SK-N-MC (cell line): ENCODE results near the gene IPO11.

ENCODE experiments used
- DNase-seq: peaks from one replicate; pipeline ENCODE4 v3.0.0-alpha.2; 2011; ENCODE audit warnings: low read depth, low spot score
- H3K27ac ChIP-seq: fragments of 200-600 bp; sonication (generic); 2 replicates; pipeline ENCODE4 v1.5.1; 2016; ENCODE audit warnings: mixed run types
- H3K36me3 ChIP-seq: fragments of 200-600 bp; sonication (generic); 2 replicates; pipeline ENCODE4 v1.6.1; 2017; ENCODE audit warnings: antibody characterized with exemption, low read length, mixed read lengths; ENCODE audit not compliant: insufficient read depth
- H3K4me3 ChIP-seq: fragments of 200-600 bp; sonication (generic); 2 replicates; pipeline ENCODE4 v1.5.1; 2016
- H3K9ac ChIP-seq: fragments of 200-600 bp; sonication (generic); 2 replicates; pipeline ENCODE4 v1.8.0; 2017; ENCODE audit warnings: mixed run types, mixed read lengths; ENCODE audit not compliant: insufficient read length
- H3K9me3 ChIP-seq: fragments of 200-600 bp; sonication (generic); 2 replicates; pipeline ENCODE4 v1.6.1; 2017; ENCODE audit warnings: low read depth, mild to moderate bottlenecking, antibody characterized with exemption, low read length, moderate library complexity, mixed read lengths
- EZH2 ChIP-seq: fragments of 200-600 bp; sonication (generic); IDR thresholded peaks from one replicate; pipeline ENCODE4 v1.6.1; 2017; ENCODE audit warnings: antibody characterized with exemption
- FOXP2 ChIP-seq: optimal IDR thresholded peaks from 2 replicates; pipeline ENCODE3; 2011; ENCODE audit warnings: mild to moderate bottlenecking, moderate library complexity; ENCODE audit not compliant: insufficient read depth; ENCODE audit errors: extremely low read length, control extremely low read depth
- POLR2AphosphoS5 ChIP-seq: IDR thresholded peaks from 2 replicates; pipeline ENCODE4 v1.6.1; 2012; ENCODE audit warnings: mild to moderate bottlenecking, low read depth, low read length, borderline replicate concordance

IPO11 gene

DNA sequence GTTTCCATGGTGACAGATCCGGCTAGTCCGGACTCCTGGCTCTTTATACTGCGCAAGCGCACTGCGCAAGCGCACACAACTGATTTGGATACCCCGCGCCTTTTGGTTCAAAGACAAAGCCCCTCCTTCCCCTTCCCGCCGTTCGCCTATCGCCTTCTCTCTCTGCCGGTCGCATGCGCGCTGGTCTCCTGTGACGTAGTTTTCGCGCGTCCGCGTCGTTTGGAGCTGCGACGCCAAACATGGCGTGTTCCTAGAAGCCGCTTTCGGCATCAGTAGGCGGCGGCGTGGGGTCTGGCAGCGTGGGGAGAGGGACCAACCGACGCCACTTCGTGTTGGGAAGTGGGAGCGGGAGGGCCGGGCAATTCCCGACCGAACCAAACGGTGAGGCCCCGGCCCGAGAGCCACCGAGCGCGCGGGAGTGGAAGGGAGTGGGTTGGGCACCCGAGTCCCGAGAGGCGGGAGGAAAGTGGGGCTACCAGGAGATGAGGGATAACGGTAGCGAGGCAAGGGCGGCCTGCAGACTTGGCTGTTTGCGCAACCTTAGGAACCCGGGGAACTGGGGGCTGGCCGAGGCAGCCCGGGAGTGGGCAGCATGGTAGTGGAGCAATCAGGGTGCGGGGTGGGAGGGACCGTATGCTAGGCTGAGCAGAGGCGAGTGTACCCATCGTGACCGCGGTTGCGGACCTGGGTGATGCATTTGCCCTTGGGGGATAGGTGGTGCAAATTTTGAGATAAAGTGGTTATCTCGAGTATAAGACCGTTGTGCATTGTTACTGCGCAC is at the start of gene IPO11:
IPO11 (plus strand) TSS at position 215 of the 781 bp plus-strand sequence. CDS start 24,517 bp downstream, outside the sequence.
- no peaks in the 10 kb centered on the region for H3K9me3 ChIP-seq
- peak within 1 kb of the TSS; percentile 88 for H3K27ac ChIP-seq

GRCh38 chr5:62369039-62369438 is 43.5 kb upstream of the IPO11 start:
- no peak overlapping the region for H3K27ac ChIP-seq
- TF ChIP-seq FOXP2 (no peak), POLR2AphosphoS5 (no peak), EZH2 (no peak)
- 0 out of 2 replicates have a peak, but pooled peaks cover 7% of the 10 kb centered on the region for H3K9me3 ChIP-seq
- H3K36me3 ChIP-seq, result peaks cover 58% of the 10 kb centered on the region
- H3K9ac ChIP-seq, result no peak overlapping the region
- DNase-seq, result no peak
- H3K4me3 ChIP-seq, result no peak overlapping the region

More for the DNA sequence above, at the start of gene IPO11:
- DNase-seq, result peak; percentile 98
- peak; percentile 90 for TF ChIP-seq POLR2AphosphoS5
- no peak for TF ChIP-seq FOXP2
- H3K36me3 ChIP-seq, result no peaks in the 10 kb centered on the region
- peak within 1 kb of the TSS; percentile 90 for H3K9ac ChIP-seq
- peak within 1 kb of the TSS; percentile 94 for H3K4me3 ChIP-seq

DNA sequence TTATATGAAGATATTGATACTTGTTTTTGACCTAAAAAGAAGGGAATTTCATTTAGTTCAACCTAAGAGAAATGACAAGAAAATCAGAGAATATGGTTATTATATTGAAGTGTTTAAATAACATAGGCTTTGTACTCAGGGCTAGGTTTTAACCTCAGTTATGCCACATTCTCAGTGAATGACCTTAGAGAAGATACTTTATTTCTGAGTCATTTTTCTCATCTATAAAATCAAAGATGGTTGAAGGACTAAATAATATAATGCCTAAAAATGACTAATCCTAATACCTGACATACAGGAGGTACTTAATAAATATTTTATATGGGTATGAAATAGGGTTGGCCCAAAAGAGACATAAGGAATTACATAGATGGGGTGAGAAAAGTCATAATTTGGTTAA is 41.2 kb upstream of the IPO11 start:
- Histone ChIP-seq H3K36me3 (peaks cover 51% of the 10 kb centered on the region), H3K27ac (no peak overlapping the region), H3K9ac (no peak overlapping the region), H3K9me3 (no peaks in the 10 kb centered on the region), H3K4me3 (no peak overlapping the region)
- TF ChIP-seq FOXP2 (no peak), EZH2 (no peak), POLR2AphosphoS5 (no peak)
- no peak for DNase-seq

DNA sequence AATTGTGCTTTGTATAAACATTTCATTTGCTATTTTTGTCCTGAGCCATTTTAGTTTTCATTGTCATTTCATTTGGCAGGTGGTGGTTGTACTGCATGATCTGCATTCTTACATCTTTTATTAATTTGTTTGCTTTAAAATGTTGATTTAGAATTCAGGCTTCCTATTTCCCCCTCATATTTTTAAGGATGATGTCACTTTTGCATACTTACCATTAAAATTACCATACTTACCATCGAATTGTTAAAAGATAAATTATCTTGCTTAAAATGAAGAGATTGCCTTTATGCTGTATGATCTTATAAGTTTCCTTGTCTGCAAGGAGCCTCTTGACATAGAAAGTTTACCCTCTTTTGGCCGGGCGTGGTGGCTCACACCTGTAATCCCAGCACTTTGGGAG is 40.0 kb upstream of the IPO11 start:
- no peak for DNase-seq
- Histone ChIP-seq H3K4me3 (no peak overlapping the region), H3K36me3 (peaks cover 58% of the 10 kb centered on the region), H3K9me3 (no peaks in the 10 kb centered on the region), H3K9ac (no peak overlapping the region), H3K27ac (no peak overlapping the region)
- TF ChIP-seq FOXP2, result no peak

DNA sequence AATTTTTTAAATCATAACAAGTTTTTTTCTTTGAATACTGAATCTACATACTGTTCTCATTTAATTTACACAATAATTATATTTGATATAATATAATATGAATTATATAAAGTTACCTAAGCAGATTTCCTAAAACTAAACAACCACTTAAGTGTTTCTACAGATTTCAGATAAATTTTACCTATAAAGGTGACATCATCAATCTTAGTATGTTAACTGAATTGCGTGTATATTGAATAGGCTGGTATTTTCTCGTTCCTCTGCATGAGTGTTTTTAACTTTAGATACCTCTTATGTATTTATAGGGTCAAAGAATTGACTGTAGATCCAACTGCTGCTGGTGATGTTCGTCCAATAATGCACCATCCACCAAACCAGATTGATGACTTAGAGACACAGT is 39.2 kb upstream of the IPO11 start:
- TF ChIP-seq EZH2, result no peak
- no peak overlapping the region for H3K4me3 ChIP-seq
- H3K9me3 ChIP-seq, result no peaks in the 10 kb centered on the region
- no peak overlapping the region for H3K9ac ChIP-seq
- H3K27ac ChIP-seq, result no peak overlapping the region
- no peak for DNase-seq
- peaks cover 60% of the 10 kb centered on the region for H3K36me3 ChIP-seq

DNA sequence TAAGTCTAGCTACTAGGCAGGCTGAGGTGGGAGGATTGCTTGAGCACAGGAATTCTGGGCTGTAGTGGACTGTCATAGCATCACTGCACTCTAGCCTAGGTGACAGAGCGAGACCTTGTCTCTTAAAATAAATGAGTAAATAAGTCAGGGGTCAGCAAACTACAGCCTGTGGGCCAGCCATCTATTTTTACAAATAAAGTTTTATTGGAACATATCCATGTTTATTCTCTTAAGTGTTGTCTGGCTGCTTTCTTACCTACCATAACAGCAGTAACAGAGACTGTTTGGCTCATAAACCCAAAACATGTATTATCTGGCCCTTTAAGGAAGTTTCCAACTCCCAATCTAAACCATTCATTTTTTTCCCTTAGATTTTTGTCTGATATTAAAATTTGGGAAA is 38.5 kb upstream of the IPO11 start:
- TF ChIP-seq POLR2AphosphoS5, result no peak
- TF ChIP-seq FOXP2, result no peak
- TF ChIP-seq EZH2, result no peak
- H3K9ac ChIP-seq, result no peak overlapping the region
- H3K9me3 ChIP-seq, result no peaks in the 10 kb centered on the region
- no peak overlapping the region for H3K27ac ChIP-seq
- peaks cover 63% of the 10 kb centered on the region for H3K36me3 ChIP-seq
- H3K4me3 ChIP-seq, result no peak overlapping the region
- no peak for DNase-seq

- H3K27ac ChIP-seq, result no peak overlapping the region
- H3K9me3 ChIP-seq, result no peaks in the 10 kb centered on the region
- DNase-seq, result no peak
Observed at GRCh38 chr5:62375627-62376026, 36.9 kb upstream of the IPO11 start.

DNA sequence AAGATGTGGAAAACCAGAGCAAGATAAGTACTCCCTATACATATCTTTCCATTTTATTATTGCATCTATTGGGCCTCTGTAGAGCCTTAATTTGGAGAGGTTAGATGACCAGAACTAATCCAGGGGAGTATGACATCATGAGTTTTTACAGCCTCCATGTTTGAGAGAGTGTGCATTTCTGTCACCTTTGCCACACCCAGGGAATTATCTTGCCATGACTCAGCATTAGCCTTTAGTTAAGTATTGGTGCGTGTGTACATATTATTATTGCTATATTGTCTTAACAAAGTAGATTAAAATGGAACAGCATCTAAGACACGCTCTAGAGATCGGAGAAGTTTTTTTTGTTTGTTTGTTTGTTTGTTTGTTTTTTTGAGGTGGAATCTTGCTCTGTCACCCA is 36.5 kb upstream of the IPO11 start:
- H3K9ac ChIP-seq, result no peak overlapping the region
- TF ChIP-seq EZH2, result no peak
- no peak for TF ChIP-seq FOXP2
- no peak for TF ChIP-seq POLR2AphosphoS5
- DNase-seq, result no peak
- no peak overlapping the region for H3K4me3 ChIP-seq
- H3K9me3 ChIP-seq, result no peaks in the 10 kb centered on the region
- no peak overlapping the region for H3K27ac ChIP-seq
- peaks cover 76% of the 10 kb centered on the region for H3K36me3 ChIP-seq

More at GRCh38 chr5:62375627-62376026, 36.9 kb upstream of the IPO11 start:
- TF ChIP-seq EZH2 (no peak), POLR2AphosphoS5 (no peak), FOXP2 (no peak)
- H3K4me3 ChIP-seq, result no peak overlapping the region
- H3K36me3 ChIP-seq, result peaks cover 72% of the 10 kb centered on the region
- no peak overlapping the region for H3K9ac ChIP-seq

- Histone ChIP-seq H3K9me3 (no peaks in the 10 kb centered on the region), H3K36me3 (peaks cover 90% of the 10 kb centered on the region), H3K27ac (peak overlapping the region; percentile 53; the same call in 1 of the 2 replicates), H3K9ac (no peak overlapping the region), H3K4me3 (no peak overlapping the region)
- TF ChIP-seq POLR2AphosphoS5 (no peak), FOXP2 (no peak), EZH2 (no peak)
- DNase-seq, result no peak
Observed at GRCh38 chr5:62385131-62385530, 27.4 kb upstream of the IPO11 start.
